ENCODE measurements around the gene TSEN2. TPM values are rescaled to one million over a fixed set of nuclear protein-coding genes. Genes with fewer than 3 reads are reported as not detected.

The TSEN2 gene
- total RNA-seq, 4 donors from 2014 or later, result 13.6 to 26.1 (median 15.3) TPM

DNA sequence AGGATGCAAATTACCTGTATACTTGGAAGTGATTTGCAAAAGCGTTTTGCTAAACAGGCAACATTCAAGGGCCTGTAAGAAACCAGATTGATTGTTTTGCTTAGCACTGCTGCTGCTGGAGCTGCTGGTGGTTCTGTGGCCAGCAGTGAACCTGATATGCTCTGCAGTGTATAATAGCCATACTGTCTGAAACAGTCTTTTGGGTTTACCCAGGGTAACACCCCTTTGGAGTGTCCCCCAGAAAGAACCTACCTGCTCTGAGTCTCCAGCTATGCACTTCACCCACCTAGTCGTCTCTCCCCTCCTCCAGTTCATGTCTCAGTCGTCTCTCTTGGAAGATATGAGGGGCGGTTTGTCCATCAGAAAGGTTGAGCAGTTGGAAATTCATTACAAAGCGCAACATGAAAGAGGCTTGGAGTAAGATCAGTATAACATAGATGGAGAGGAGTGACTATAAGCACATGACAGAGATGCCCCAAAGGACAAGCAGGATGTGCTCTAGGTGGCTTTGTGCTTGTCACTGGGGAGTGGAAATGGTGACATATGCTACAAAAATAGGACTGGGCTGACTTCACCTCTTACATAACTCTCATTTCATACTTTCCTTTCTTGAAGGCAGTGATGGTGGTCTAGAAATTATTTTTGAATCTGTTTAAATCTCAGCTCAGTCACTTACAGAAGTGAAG lies 76.4 kb downstream of the TSEN2 start:
- no peaks in the 10 kb centered on the region for H3K27me3 ChIP-seq
- peaks cover 48% of the 10 kb centered on the region for H3K4me1 ChIP-seq
- no peak for DNase-seq (ENCODE audit: low spot score in 2 of 2)
- no peaks in the 10 kb centered on the region for H3K36me3 ChIP-seq
- no peak overlapping the region for H3K4me3 ChIP-seq
- H3K27ac ChIP-seq, result no peak overlapping the region
- TF ChIP-seq EP300 (IDR thresholded peaks at IDR 0.05) (no peak), POLR2A (IDR thresholded peaks at IDR 0.05) (no peak), POLR2AphosphoS5 (IDR thresholded peaks at IDR 0.05) (no peak)
- TF ChIP-seq, protein P1, sequence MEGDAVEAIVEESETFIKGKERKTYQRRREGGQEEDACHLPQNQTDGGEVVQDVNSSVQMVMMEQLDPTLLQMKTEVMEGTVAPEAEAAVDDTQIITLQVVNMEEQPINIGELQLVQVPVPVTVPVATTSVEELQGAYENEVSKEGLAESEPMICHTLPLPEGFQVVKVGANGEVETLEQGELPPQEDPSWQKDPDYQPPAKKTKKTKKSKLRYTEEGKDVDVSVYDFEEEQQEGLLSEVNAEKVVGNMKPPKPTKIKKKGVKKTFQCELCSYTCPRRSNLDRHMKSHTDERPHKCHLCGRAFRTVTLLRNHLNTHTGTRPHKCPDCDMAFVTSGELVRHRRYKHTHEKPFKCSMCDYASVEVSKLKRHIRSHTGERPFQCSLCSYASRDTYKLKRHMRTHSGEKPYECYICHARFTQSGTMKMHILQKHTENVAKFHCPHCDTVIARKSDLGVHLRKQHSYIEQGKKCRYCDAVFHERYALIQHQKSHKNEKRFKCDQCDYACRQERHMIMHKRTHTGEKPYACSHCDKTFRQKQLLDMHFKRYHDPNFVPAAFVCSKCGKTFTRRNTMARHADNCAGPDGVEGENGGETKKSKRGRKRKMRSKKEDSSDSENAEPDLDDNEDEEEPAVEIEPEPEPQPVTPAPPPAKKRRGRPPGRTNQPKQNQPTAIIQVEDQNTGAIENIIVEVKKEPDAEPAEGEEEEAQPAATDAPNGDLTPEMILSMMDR (IDR thresholded peaks at IDR 0.05), result no peak
- 78% methylated on average over 5 of the region's 5 CpGs for WGBS
- no peaks in the 10 kb centered on the region for H3K9me3 ChIP-seq

DNA sequence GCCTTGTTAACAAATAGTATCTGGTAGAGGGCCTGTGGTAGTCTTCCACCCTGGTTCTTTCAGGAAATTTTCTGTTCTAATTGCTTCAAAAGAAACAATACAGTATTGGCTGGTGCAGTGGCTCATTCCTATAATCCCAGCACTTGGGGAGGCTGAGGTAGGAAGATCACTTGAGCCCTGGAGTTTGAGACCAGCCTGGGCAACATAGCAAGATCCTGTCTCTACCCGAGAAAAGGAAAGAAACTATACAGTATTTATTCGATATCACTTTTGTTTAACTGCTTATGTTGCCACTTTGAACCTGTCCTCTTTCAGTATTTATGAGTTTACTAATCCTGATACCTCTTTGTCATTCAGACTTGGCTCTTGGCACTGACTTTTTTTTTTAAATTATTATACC lies 77.1 kb downstream of the TSEN2 start:
- no peak for DNase-seq (ENCODE audit: low spot score in 2 of 2)
- Histone ChIP-seq H3K27ac (no peak overlapping the region), H3K36me3 (no peaks in the 10 kb centered on the region), H3K4me3 (no peak overlapping the region), H3K4me1 (peaks cover 44% of the 10 kb centered on the region), H3K27me3 (no peaks in the 10 kb centered on the region), H3K9me3 (no peaks in the 10 kb centered on the region)
- 85% methylated on average over 2 of the region's 2 CpGs for whole genome bisulfite sequencing
- TF ChIP-seq EP300 (IDR thresholded peaks at IDR 0.05), result no peak
- TF ChIP-seq, protein P1 (IDR thresholded peaks at IDR 0.05), result no peak
- no peak for TF ChIP-seq POLR2AphosphoS5 (IDR thresholded peaks at IDR 0.05)
- TF ChIP-seq POLR2A (IDR thresholded peaks at IDR 0.05), result no peak

DNA sequence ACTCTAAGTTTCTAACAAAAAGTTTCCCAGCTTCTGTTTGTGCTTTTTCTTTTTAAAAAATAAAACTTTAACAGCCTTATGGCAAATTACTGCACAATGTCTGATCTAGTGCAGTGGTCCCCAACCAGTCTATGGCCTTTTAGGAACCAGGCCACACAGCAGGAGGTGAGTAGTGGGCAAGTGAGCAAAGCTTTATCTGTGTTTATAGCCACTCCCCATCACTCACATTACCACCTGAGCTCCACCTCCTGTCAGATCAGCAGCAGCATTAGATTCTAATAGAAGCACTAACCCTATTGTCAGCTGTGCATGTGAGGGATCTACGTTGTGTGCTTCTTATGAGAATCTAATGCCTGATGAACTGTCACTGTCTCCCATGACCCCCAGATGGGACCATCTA lies 78.2 kb downstream of the TSEN2 start:
- H3K4me3 ChIP-seq, result no peak overlapping the region
- 63% methylated on average over 1 of the region's 1 CpG for WGBS
- H3K27me3 ChIP-seq, result no peaks in the 10 kb centered on the region
- H3K9me3 ChIP-seq, result no peaks in the 10 kb centered on the region
- no peak overlapping the region for H3K27ac ChIP-seq
- peaks cover 43% of the 10 kb centered on the region for H3K4me1 ChIP-seq
- TF ChIP-seq POLR2AphosphoS5 (IDR thresholded peaks at IDR 0.05) (no peak), POLR2A (IDR thresholded peaks at IDR 0.05) (no peak), EP300 (IDR thresholded peaks at IDR 0.05) (no peak)
- TF ChIP-seq, protein P1 (IDR thresholded peaks at IDR 0.05), result no peak
- no peak for DNase-seq (ENCODE audit: low spot score in 2 of 2)
- H3K36me3 ChIP-seq, result no peaks in the 10 kb centered on the region

DNA sequence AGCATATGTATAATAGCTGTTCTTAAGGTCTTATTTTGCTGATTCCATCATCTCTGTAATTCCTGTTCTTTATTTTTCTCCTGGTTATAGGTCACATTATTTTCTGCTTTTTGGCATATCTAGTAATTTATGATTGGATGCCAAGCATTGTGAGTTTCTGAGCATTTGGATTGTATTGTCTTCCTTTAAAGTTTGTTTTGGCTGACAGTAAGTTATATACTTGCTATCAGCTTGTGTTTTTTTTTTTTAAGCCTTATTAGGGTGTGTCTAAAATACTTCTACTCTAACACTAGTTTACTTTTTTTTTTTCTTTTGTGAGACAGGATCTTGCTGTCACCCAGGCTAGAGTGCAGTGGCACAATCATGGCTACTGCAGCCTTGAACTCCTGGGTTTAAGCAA lies 82.7 kb downstream of the TSEN2 start:
- Histone ChIP-seq H3K4me3 (no peak overlapping the region), H3K9me3 (no peaks in the 10 kb centered on the region), H3K27me3 (no peaks in the 10 kb centered on the region), H3K27ac (no peak overlapping the region), H3K4me1 (peaks cover 1% of the 10 kb centered on the region), H3K36me3 (peaks cover 28% of the 10 kb centered on the region)
- TF ChIP-seq POLR2AphosphoS5 (IDR thresholded peaks at IDR 0.05), result no peak
- no peak for TF ChIP-seq POLR2A (IDR thresholded peaks at IDR 0.05)
- TF ChIP-seq, protein P1 (IDR thresholded peaks at IDR 0.05), result no peak
- TF ChIP-seq EP300 (IDR thresholded peaks at IDR 0.05), result no peak
- no peak for DNase-seq (ENCODE audit: low spot score in 2 of 2)

DNA sequence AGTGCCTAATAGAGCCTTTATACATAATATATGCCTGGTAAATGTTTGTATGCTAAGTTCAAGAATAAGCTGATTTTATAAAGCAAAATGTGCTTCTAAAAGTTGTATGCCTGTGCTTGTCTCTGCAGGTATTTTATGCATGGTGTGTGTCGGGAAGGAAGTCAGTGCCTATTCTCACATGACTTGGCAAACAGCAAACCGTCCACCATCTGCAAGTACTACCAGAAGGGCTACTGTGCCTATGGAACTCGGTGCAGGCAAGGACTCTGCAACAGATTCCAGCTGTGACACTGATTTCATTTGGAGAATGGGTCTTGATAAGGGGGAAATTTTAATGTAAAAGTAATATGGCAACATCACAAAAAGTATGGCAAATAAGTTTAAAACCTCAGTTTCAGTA lies 84.5 kb downstream of the TSEN2 start:
- no peak overlapping the region for H3K27ac ChIP-seq
- no peak overlapping the region for H3K4me3 ChIP-seq
- DNase-seq (ENCODE audit: low spot score in 2 of 2), result no peak
- no peaks in the 10 kb centered on the region for H3K4me1 ChIP-seq
- H3K27me3 ChIP-seq, result no peaks in the 10 kb centered on the region
- H3K9me3 ChIP-seq, result no peaks in the 10 kb centered on the region
- TF ChIP-seq, protein P1 (IDR thresholded peaks at IDR 0.05), result no peak
- TF ChIP-seq POLR2AphosphoS5 (IDR thresholded peaks at IDR 0.05), result no peak
- no peak for TF ChIP-seq EP300 (IDR thresholded peaks at IDR 0.05)
- TF ChIP-seq POLR2A (IDR thresholded peaks at IDR 0.05), result no peak
- WGBS, result 68% methylated on average over 3 of the region's 3 CpGs
- H3K36me3 ChIP-seq, result peaks cover 46% of the 10 kb centered on the region

Measured in suprapubic skin (tissue), 4 donors.